HEK293 (cell line): ENCODE measurements around the gene EIF4A3.

Experiments
- CTCF ChIA-PET: fragments of 350-600 bp; formaldehyde crosslinking; extraction: SDS; loops from one replicate; lab custom pipeline; 2021; ENCODE audit warnings: antibody characterized with exemption; lab: Yijun Ruan, JAX
- POLR2A ChIA-PET: fragments of 300-600 bp; formaldehyde crosslinking; extraction: SDS; loops from one replicate; lab custom pipeline; 2020; ENCODE audit warnings: antibody characterized with exemption, inconsistent platforms; lab: Yijun Ruan, JAX
- H3K27ac ChIP-seq: fragments of 200-500 bp; sonication (Bioruptor generic); 2 replicates; pipeline ENCODE4 v1.5.1; 2014; ENCODE audit warnings: low read depth, low read length, control low read depth, inconsistent platforms; ENCODE audit errors: extremely low read depth
- H3K36me3 ChIP-seq, 2 experiments: fragments of 200-500 bp in 1 of 2; sonication (Bioruptor generic) in 1 of 2; 1 replicate in 1 of 2; 2 replicates in 1 of 2; pipeline ENCODE4 v1.5.1; 2014 to 2017; ENCODE audit warnings: inconsistent platforms in 2 of 2, low read length in 2 of 2; ENCODE audit not compliant: control insufficient read depth in 2 of 2, insufficient read depth in 1 of 2
- H3K4me1 ChIP-seq: fragments of 200-500 bp; sonication (Bioruptor generic); 2 replicates; pipeline ENCODE4 v1.5.1; 2014; ENCODE audit warnings: mild to moderate bottlenecking, low read length, inconsistent platforms; ENCODE audit not compliant: control insufficient read depth, insufficient read depth
- H3K4me3 ChIP-seq: 2 replicates; pipeline ENCODE4 v1.5.1; 2011; ENCODE audit warnings: low read depth, mild to moderate bottlenecking, control low read depth, low read length, moderate library complexity
- H3K9me3 ChIP-seq: fragments of 200-500 bp; sonication (Bioruptor generic); 2 replicates; pipeline ENCODE4 v1.5.1; 2014; ENCODE audit warnings: low read depth, low read length, inconsistent platforms; ENCODE audit not compliant: control insufficient read depth, insufficient read depth
- EGR2 ChIP-seq: fragments of 450-650 bp; formaldehyde crosslinking; IDR thresholded peaks from 2 replicates; pipeline ENCODE4 v1.5.1; 2016; ENCODE audit warnings: low read depth, missing biosample characterization, missing genetic modification characterization
- GLI4 ChIP-seq: fragments of 450-650 bp; formaldehyde crosslinking; IDR thresholded peaks from 2 replicates; pipeline ENCODE4 v1.5.1; 2016; ENCODE audit warnings: missing biosample characterization, missing genetic modification characterization
- IKZF3 ChIP-seq: fragments of 450-650 bp; IDR thresholded peaks from 2 replicates; pipeline ENCODE4 v1.5.0; 2018; ENCODE audit warnings: missing biosample characterization, mild to moderate bottlenecking, missing genetic modification characterization, moderate library complexity
- KLF7 ChIP-seq: fragments of 450-650 bp; formaldehyde crosslinking; IDR thresholded peaks from 2 replicates; pipeline ENCODE4 v1.5.1; 2016; ENCODE audit warnings: missing biosample characterization, missing genetic modification characterization, borderline replicate concordance
- MEIS1 ChIP-seq: sonication (generic); formaldehyde crosslinking; IDR thresholded peaks from 2 replicates; pipeline ENCODE4 v1.8.1; 2022; ENCODE audit warnings: missing genetic modification reagents, mild to moderate bottlenecking, borderline replicate concordance
- OVOL3 ChIP-seq: fragments of 450-650 bp; formaldehyde crosslinking; IDR thresholded peaks from 2 replicates; pipeline ENCODE4 v1.5.1; 2016; ENCODE audit warnings: missing biosample characterization, missing genetic modification characterization
- PRDM1 ChIP-seq: fragments of 450-650 bp; formaldehyde crosslinking; IDR thresholded peaks from 2 replicates; pipeline ENCODE4; 2016; ENCODE audit warnings: missing biosample characterization, missing genetic modification characterization
- SCRT2 ChIP-seq: fragments of 450-650 bp; formaldehyde crosslinking; IDR thresholded peaks from 2 replicates; pipeline ENCODE4 v1.5.1; 2016; ENCODE audit warnings: missing biosample characterization, missing genetic modification characterization
- ZBTB17 ChIP-seq: fragments of 450-650 bp; formaldehyde crosslinking; IDR thresholded peaks from 2 replicates; pipeline ENCODE4 v1.5.1; 2016; ENCODE audit warnings: missing biosample characterization, missing genetic modification characterization
- ZFP3 ChIP-seq: fragments of 450-650 bp; formaldehyde crosslinking; IDR thresholded peaks from 2 replicates; pipeline ENCODE4 v1.5.1; 2016; ENCODE audit warnings: low read depth, missing biosample characterization, missing genetic modification characterization
- ZFP37 ChIP-seq: fragments of 450-650 bp; formaldehyde crosslinking; IDR thresholded peaks from 2 replicates; pipeline ENCODE4 v1.5.1; 2016; ENCODE audit warnings: missing biosample characterization, missing genetic modification characterization
- ZNF114 ChIP-seq: fragments of 450-650 bp; formaldehyde crosslinking; IDR thresholded peaks from 2 replicates; pipeline ENCODE4 v1.5.0; 2017; ENCODE audit warnings: missing biosample characterization, missing genetic modification characterization
- ZNF174 ChIP-seq: fragments of 450-650 bp; formaldehyde crosslinking; IDR thresholded peaks from 2 replicates; pipeline ENCODE4 v1.5.0; 2017; ENCODE audit warnings: missing biosample characterization, mild to moderate bottlenecking, missing genetic modification characterization
- ZNF311 ChIP-seq: fragments of 450-650 bp; formaldehyde crosslinking; IDR thresholded peaks from 2 replicates; pipeline ENCODE4 v1.5.1; 2017; ENCODE audit warnings: missing biosample characterization, missing genetic modification characterization, borderline replicate concordance
- ZNF423 ChIP-seq: fragments of 450-650 bp; formaldehyde crosslinking; IDR thresholded peaks from 2 replicates; pipeline ENCODE4 v1.5.1; 2016; ENCODE audit warnings: missing biosample characterization, missing genetic modification characterization
- ZNF561 ChIP-seq: fragments of 450-650 bp; IDR thresholded peaks from 2 replicates; pipeline ENCODE4 v1.5.1; 2018; ENCODE audit warnings: missing biosample characterization, missing genetic modification characterization, borderline replicate concordance
- ZNF571 ChIP-seq: fragments of 450-650 bp; formaldehyde crosslinking; IDR thresholded peaks from 2 replicates; pipeline ENCODE4 v1.5.0; 2017; ENCODE audit warnings: missing biosample characterization, missing genetic modification characterization
- ZNF585B ChIP-seq: fragments of 450-650 bp; formaldehyde crosslinking; IDR thresholded peaks from 2 replicates; pipeline ENCODE4 v1.5.1; 2016; ENCODE audit warnings: missing biosample characterization, missing genetic modification characterization
- ZNF629 ChIP-seq: fragments of 450-650 bp; formaldehyde crosslinking; IDR thresholded peaks from 2 replicates; pipeline ENCODE4 v1.5.1; 2017; ENCODE audit warnings: missing biosample characterization, missing genetic modification characterization
- ZNF776 ChIP-seq: fragments of 450-650 bp; formaldehyde crosslinking; IDR thresholded peaks from 2 replicates; pipeline ENCODE4 v1.5.0; 2017; ENCODE audit warnings: missing biosample characterization, missing genetic modification characterization, borderline replicate concordance
- ZNF785 ChIP-seq: fragments of 450-650 bp; formaldehyde crosslinking; IDR thresholded peaks from 2 replicates; pipeline ENCODE4 v1.5.1; 2016; ENCODE audit warnings: missing biosample characterization, missing genetic modification characterization
- ZNF830 ChIP-seq: fragments of 450-650 bp; IDR thresholded peaks from 2 replicates; pipeline ENCODE4 v1.5.0; 2018; ENCODE audit warnings: missing biosample characterization, missing genetic modification characterization, low read depth, mild to moderate bottlenecking, moderate library complexity
- TF ChIP-seq, protein P1 (sequence below): fragments of 450-650 bp; formaldehyde crosslinking; IDR thresholded peaks from 2 replicates; pipeline ENCODE4 v1.5.1; 2016; ENCODE audit warnings: missing biosample characterization, missing genetic modification characterization, low read depth
- TF ChIP-seq, protein P2 (sequence below): fragments of 450-650 bp; formaldehyde crosslinking; IDR thresholded peaks from 2 replicates; pipeline ENCODE4 v1.5.1; 2016; ENCODE audit warnings: missing biosample characterization, missing genetic modification characterization
- TF ChIP-seq, protein P3 (sequence below): fragments of 450-650 bp; formaldehyde crosslinking; IDR thresholded peaks from 2 replicates; pipeline ENCODE4 v1.5.1; 2016; ENCODE audit warnings: missing biosample characterization, missing genetic modification characterization
- TF ChIP-seq, protein P4 (sequence below): fragments of 450-650 bp; formaldehyde crosslinking; conservative IDR thresholded peaks from 2 replicates; pipeline ENCODE4 v1.5.1; 2016; ENCODE audit warnings: low read depth, missing biosample characterization, missing genetic modification characterization

EIF4A3 gene

DNA sequence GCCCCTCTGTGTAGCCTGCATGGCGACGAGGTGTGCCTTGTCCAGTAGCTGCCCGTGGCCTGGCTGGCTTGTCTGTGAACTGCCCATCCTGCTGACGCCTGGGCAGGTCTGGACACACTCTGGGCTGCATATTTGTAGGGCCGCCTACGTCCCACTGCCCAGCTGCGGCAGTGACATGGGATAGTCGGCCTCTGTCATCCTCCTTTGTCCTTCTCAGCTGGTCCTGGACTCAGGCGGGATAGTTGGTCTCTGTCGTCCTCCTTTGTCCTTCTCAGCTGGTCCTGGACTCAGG lies 37.4 kb upstream of the EIF4A3 start:
- POLR2A ChIA-PET: interaction anchor here (0.5 kb wide), 1 partner anchor 35 kb away, joined by 9 read pairs; no protein-coding TSS in a partner anchor
- Histone ChIP-seq H3K4me3 (no peak overlapping the region), H3K36me3 (no peaks in the 10 kb centered on the region), H3K4me1 (no peaks in the 10 kb centered on the region), H3K27ac (no peak overlapping the region), H3K9me3 (no peaks in the 10 kb centered on the region)
- CTCF ChIA-PET: interaction anchor here (2.0 kb wide), 1 partner anchor 11 kb away, joined by 8 read pairs; no protein-coding TSS in a partner anchor
- TF ChIP-seq EGR2 (tag by site-specific recombination): no peak
- TF ChIP-seq ZNF571 (tag by site-specific recombination): no peak
- TF ChIP-seq, protein P1, sequence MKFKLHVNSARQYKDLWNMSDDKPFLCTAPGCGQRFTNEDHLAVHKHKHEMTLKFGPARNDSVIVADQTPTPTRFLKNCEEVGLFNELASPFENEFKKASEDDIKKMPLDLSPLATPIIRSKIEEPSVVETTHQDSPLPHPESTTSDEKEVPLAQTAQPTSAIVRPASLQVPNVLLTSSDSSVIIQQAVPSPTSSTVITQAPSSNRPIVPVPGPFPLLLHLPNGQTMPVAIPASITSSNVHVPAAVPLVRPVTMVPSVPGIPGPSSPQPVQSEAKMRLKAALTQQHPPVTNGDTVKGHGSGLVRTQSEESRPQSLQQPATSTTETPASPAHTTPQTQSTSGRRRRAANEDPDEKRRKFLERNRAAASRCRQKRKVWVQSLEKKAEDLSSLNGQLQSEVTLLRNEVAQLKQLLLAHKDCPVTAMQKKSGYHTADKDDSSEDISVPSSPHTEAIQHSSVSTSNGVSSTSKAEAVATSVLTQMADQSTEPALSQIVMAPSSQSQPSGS (tag by site-specific recombination): no peak
- TF ChIP-seq ZNF114 (tag by site-specific recombination): no peak
- TF ChIP-seq PRDM1 (tag by site-specific recombination): no peak
- no peak for TF ChIP-seq ZNF423 (tag by site-specific recombination)
- no peak for TF ChIP-seq ZNF174
- no peak for TF ChIP-seq ZNF776 (tag by site-specific recombination)
- TF ChIP-seq ZNF785 (tag by site-specific recombination): no peak
- TF ChIP-seq ZNF561: no peak
- TF ChIP-seq IKZF3 (tag by site-specific recombination): no peak
- TF ChIP-seq ZNF585B (tag by site-specific recombination): no peak
- no peak for TF ChIP-seq ZBTB17 (tag by site-specific recombination)
- no peak for TF ChIP-seq KLF7 (tag by site-specific recombination)
- TF ChIP-seq, protein P2, sequence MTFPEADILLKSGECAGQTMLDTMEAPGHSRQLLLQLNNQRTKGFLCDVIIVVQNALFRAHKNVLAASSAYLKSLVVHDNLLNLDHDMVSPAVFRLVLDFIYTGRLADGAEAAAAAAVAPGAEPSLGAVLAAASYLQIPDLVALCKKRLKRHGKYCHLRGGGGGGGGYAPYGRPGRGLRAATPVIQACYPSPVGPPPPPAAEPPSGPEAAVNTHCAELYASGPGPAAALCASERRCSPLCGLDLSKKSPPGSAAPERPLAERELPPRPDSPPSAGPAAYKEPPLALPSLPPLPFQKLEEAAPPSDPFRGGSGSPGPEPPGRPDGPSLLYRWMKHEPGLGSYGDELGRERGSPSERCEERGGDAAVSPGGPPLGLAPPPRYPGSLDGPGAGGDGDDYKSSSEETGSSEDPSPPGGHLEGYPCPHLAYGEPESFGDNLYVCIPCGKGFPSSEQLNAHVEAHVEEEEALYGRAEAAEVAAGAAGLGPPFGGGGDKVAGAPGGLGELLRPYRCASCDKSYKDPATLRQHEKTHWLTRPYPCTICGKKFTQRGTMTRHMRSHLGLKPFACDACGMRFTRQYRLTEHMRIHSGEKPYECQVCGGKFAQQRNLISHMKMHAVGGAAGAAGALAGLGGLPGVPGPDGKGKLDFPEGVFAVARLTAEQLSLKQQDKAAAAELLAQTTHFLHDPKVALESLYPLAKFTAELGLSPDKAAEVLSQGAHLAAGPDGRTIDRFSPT (tag by site-specific recombination): no peak
- no peak for TF ChIP-seq OVOL3 (tag by site-specific recombination)
- no peak for TF ChIP-seq ZFP3 (tag by site-specific recombination)
- TF ChIP-seq SCRT2 (tag by site-specific recombination): no peak
- TF ChIP-seq ZNF830: no peak
- TF ChIP-seq ZFP37 (tag by site-specific recombination): no peak

DNA sequence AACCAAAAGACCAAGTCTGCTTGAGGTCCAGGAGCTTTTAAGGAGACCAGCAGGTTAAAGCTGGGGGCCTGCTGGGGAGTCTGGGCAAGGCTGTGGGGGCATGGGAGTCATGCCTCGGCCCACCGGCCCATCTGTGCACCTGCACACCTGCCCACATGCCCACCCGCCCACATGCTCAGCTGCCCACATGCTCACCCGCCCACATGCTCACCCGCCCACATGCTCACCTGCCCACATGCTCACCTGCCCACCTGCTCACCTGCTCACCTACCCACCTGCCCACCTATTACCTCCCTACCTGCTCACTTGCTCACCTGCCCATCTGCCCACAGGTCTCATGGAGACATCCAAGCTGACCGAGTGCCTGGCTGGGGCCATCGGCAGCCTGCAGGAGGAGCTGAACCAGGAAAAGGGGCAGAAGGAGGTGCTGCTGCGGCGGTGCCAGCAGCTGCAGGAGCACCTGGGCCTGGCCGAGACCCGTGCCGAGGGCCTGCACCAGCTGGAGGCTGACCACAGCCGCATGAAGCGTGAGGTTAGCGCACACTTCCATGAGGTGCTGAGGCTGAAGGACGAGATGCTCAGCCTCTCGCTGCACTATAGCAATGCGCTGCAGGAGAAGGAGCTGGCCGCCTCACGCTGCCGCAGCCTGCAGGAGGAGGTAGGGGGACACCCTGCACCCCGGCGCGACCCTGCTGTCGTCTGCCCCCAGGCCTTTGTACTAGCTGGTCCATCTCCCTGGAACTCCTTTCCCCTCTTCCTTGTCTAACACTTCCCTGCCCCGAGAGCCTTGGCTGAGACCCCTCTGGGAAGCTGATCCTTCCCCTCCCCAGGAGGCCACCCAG lies 36.9 kb upstream of the EIF4A3 start:
- no peaks in the 10 kb centered on the region for H3K9me3 ChIP-seq
- no peaks in the 10 kb centered on the region for H3K36me3 ChIP-seq
- ChIA-PET CTCF (interaction anchor here (2.0 kb wide), 1 partner anchor 11 kb away, joined by 8 read pairs; no protein-coding TSS in a partner anchor), POLR2A (interaction anchor here (0.5 kb wide), 1 partner anchor 35 kb away, joined by 9 read pairs; no protein-coding TSS in a partner anchor)
- H3K4me1 ChIP-seq: no peaks in the 10 kb centered on the region
- H3K27ac ChIP-seq: no peak overlapping the region
- H3K4me3 ChIP-seq: no peak overlapping the region
- TF ChIP-seq, protein P3, sequence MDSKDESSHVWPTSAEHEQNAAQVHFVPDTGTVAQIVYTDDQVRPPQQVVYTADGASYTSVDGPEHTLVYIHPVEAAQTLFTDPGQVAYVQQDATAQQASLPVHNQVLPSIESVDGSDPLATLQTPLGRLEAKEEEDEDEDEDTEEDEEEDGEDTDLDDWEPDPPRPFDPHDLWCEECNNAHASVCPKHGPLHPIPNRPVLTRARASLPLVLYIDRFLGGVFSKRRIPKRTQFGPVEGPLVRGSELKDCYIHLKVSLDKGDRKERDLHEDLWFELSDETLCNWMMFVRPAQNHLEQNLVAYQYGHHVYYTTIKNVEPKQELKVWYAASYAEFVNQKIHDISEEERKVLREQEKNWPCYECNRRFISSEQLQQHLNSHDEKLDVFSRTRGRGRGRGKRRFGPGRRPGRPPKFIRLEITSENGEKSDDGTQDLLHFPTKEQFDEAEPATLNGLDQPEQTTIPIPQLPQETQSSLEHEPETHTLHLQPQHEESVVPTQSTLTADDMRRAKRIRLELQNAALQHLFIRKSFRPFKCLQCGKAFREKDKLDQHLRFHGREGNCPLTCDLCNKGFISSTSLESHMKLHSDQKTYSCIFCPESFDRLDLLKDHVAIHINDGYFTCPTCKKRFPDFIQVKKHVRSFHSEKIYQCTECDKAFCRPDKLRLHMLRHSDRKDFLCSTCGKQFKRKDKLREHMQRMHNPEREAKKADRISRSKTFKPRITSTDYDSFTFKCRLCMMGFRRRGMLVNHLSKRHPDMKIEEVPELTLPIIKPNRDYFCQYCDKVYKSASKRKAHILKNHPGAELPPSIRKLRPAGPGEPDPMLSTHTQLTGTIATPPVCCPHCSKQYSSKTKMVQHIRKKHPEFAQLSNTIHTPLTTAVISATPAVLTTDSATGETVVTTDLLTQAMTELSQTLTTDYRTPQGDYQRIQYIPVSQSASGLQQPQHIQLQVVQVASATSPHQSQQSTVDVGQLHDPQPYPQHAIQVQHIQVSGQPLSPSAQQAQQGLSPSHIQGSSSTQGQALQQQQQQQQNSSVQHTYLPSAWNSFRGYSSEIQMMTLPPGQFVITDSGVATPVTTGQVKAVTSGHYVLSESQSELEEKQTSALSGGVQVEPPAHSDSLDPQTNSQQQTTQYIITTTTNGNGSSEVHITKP (tag by site-specific recombination): no peak
- TF ChIP-seq ZNF629: no peak
- no peak for TF ChIP-seq MEIS1 (CRISPR knock-in tag)
- TF ChIP-seq, protein P4, sequence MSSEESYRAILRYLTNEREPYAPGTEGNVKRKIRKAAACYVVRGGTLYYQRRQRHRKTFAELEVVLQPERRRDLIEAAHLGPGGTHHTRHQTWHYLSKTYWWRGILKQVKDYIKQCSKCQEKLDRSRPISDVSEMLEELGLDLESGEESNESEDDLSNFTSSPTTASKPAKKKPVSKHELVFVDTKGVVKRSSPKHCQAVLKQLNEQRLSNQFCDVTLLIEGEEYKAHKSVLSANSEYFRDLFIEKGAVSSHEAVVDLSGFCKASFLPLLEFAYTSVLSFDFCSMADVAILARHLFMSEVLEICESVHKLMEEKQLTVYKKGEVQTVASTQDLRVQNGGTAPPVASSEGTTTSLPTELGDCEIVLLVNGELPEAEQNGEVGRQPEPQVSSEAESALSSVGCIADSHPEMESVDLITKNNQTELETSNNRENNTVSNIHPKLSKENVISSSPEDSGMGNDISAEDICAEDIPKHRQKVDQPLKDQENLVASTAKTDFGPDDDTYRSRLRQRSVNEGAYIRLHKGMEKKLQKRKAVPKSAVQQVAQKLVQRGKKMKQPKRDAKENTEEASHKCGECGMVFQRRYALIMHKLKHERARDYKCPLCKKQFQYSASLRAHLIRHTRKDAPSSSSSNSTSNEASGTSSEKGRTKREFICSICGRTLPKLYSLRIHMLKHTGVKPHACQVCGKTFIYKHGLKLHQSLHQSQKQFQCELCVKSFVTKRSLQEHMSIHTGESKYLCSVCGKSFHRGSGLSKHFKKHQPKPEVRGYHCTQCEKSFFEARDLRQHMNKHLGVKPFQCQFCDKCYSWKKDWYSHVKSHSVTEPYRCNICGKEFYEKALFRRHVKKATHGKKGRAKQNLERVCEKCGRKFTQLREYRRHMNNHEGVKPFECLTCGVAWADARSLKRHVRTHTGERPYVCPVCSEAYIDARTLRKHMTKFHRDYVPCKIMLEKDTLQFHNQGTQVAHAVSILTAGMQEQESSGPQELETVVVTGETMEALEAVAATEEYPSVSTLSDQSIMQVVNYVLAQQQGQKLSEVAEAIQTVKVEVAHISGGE (tag by site-specific recombination): no peak
- TF ChIP-seq ZNF311: no peak
- TF ChIP-seq GLI4 (tag by site-specific recombination): no peak
